Muscle layer of duodenum (tissue), 2 donors: ENCODE data around the gene SLCO4A1.

ENCODE experiments used
- H3K27ac ChIP-seq: one replicate; pipeline ENCODE4 v1.7.0; 2013; ENCODE audit warnings: mild to moderate bottlenecking, low read length
- H3K27me3 ChIP-seq: one replicate; pipeline ENCODE4 v1.7.0; 2013; ENCODE audit warnings: low read depth, mild to moderate bottlenecking, control low read depth, low read length
- H3K36me3 ChIP-seq, 2 donors: one replicate each; pipeline ENCODE4 v1.7.0; 2013; ENCODE audit warnings: low read length in 2 of 2, control low read depth in 1 of 2, mild to moderate bottlenecking in 1 of 2; ENCODE audit not compliant: insufficient read depth in 2 of 2, control insufficient read depth in 1 of 2
- H3K4me1 ChIP-seq, 2 donors: one replicate each; pipeline ENCODE4 v1.7.0; 2013; ENCODE audit warnings: low read length in 2 of 2, mild to moderate bottlenecking in 2 of 2, control low read depth in 1 of 2, moderate library complexity in 1 of 2; ENCODE audit not compliant: insufficient read depth in 2 of 2, control insufficient read depth in 1 of 2
- H3K4me3 ChIP-seq, 2 donors: one replicate each; pipeline ENCODE4 v1.7.0; 2013; ENCODE audit warnings: low read length in 2 of 2, low read depth in 1 of 2, mild to moderate bottlenecking in 1 of 2
- H3K9me3 ChIP-seq, 2 donors: one replicate each; pipeline ENCODE4 v1.7.0; 2013; ENCODE audit warnings: low read length in 2 of 2, control low read depth in 1 of 2, mild to moderate bottlenecking in 1 of 2; ENCODE audit not compliant: control insufficient read depth in 1 of 2
- donor health status: healthy.

The SLCO4A1 gene

GRCh38 chr20:62608218-62608565, 34.1 kb upstream of the SLCO4A1 start:
- no peaks in the 10 kb centered on the region for H3K36me3 ChIP-seq
- H3K27me3 ChIP-seq: no peaks in the 10 kb centered on the region
- no peak overlapping the region for H3K27ac ChIP-seq
- peaks cover 6 to 10% of the 10 kb centered on the region in 2 donors for H3K4me1 ChIP-seq
- no peaks in the 10 kb centered on the region for H3K9me3 ChIP-seq
- no peak overlapping the region for H3K4me3 ChIP-seq

GRCh38 chr20:62609279-62609720, 33.0 kb upstream of the SLCO4A1 start:
- Histone ChIP-seq H3K4me3 (no peak overlapping the region), H3K36me3 (no peaks in the 10 kb centered on the region), H3K4me1 (peaks cover 4 to 7% of the 10 kb centered on the region in 2 donors), H3K9me3 (no peaks in the 10 kb centered on the region), H3K27ac (no peak overlapping the region), H3K27me3 (no peaks in the 10 kb centered on the region)

- Histone ChIP-seq H3K4me3 (no peak overlapping the region), H3K36me3 (no peaks in the 10 kb centered on the region), H3K9me3 (no peaks in the 10 kb centered on the region), H3K4me1 (peaks cover 3 to 7% of the 10 kb centered on the region in 2 donors), H3K27ac (no peak overlapping the region), H3K27me3 (no peaks in the 10 kb centered on the region)
Observed at GRCh38 chr20:62609811-62610757, 32.2 kb upstream of the SLCO4A1 start.

GRCh38 chr20:62611012-62611411, 31.3 kb upstream of the SLCO4A1 start:
- Histone ChIP-seq H3K4me1 (peaks cover under 1 to 7% of the 10 kb centered on the region in 2 donors), H3K27me3 (no peaks in the 10 kb centered on the region), H3K4me3 (no peak overlapping the region), H3K36me3 (no peaks in the 10 kb centered on the region), H3K9me3 (no peaks in the 10 kb centered on the region), H3K27ac (no peak overlapping the region)

- H3K36me3 ChIP-seq: no peaks in the 10 kb centered on the region
- no peaks in the 10 kb centered on the region for H3K9me3 ChIP-seq
- H3K4me1 ChIP-seq: peaks cover 0 to 2% of the 10 kb centered on the region in 2 donors
- no peak overlapping the region for H3K4me3 ChIP-seq
- no peak overlapping the region for H3K27ac ChIP-seq
- no peaks in the 10 kb centered on the region for H3K27me3 ChIP-seq
Observed at GRCh38 chr20:62611819-62612218, 30.5 kb upstream of the SLCO4A1 start.

- Histone ChIP-seq H3K4me1 (no peaks in the 10 kb centered on the region), H3K4me3 (no peak overlapping the region), H3K9me3 (no peaks in the 10 kb centered on the region), H3K27me3 (no peaks in the 10 kb centered on the region), H3K36me3 (no peaks in the 10 kb centered on the region), H3K27ac (no peak overlapping the region)
Observed at GRCh38 chr20:62614085-62614960, 28.0 kb upstream of the SLCO4A1 start.

- H3K4me3 ChIP-seq: no peak overlapping the region
- H3K9me3 ChIP-seq: no peaks in the 10 kb centered on the region
- no peaks in the 10 kb centered on the region for H3K27me3 ChIP-seq
- no peak overlapping the region for H3K27ac ChIP-seq
- no peaks in the 10 kb centered on the region for H3K4me1 ChIP-seq
- H3K36me3 ChIP-seq: no peaks in the 10 kb centered on the region
Observed at GRCh38 chr20:62614961-62615680, 27.2 kb upstream of the SLCO4A1 start.

- Histone ChIP-seq H3K27ac (no peak overlapping the region), H3K4me3 (no peak overlapping the region), H3K9me3 (no peaks in the 10 kb centered on the region), H3K27me3 (no peaks in the 10 kb centered on the region), H3K4me1 (no peaks in the 10 kb centered on the region), H3K36me3 (no peaks in the 10 kb centered on the region)
Observed at GRCh38 chr20:62615750-62616251, 26.5 kb upstream of the SLCO4A1 start.

GRCh38 chr20:62616728-62617621, 25.3 kb upstream of the SLCO4A1 start:
- no peak overlapping the region for H3K4me3 ChIP-seq
- no peaks in the 10 kb centered on the region for H3K4me1 ChIP-seq
- H3K27ac ChIP-seq: no peak overlapping the region

More at GRCh38 chr20:62616728-62617621, 25.3 kb upstream of the SLCO4A1 start:
- no peaks in the 10 kb centered on the region for H3K27me3 ChIP-seq
- H3K36me3 ChIP-seq: no peaks in the 10 kb centered on the region
- no peaks in the 10 kb centered on the region for H3K9me3 ChIP-seq
